ENCODE data around the gene SDK2. TPM values are rescaled to one million over a fixed set of nuclear protein-coding genes. Genes with fewer than 3 reads are reported as not detected.

SDK2 gene
- total RNA-seq, 1 donor from 2014 or later, result 12.3 TPM

GRCh38 chr17:73498886-73499554, 145.2 kb downstream of the SDK2 start:
- TF ChIP-seq, protein P1, sequence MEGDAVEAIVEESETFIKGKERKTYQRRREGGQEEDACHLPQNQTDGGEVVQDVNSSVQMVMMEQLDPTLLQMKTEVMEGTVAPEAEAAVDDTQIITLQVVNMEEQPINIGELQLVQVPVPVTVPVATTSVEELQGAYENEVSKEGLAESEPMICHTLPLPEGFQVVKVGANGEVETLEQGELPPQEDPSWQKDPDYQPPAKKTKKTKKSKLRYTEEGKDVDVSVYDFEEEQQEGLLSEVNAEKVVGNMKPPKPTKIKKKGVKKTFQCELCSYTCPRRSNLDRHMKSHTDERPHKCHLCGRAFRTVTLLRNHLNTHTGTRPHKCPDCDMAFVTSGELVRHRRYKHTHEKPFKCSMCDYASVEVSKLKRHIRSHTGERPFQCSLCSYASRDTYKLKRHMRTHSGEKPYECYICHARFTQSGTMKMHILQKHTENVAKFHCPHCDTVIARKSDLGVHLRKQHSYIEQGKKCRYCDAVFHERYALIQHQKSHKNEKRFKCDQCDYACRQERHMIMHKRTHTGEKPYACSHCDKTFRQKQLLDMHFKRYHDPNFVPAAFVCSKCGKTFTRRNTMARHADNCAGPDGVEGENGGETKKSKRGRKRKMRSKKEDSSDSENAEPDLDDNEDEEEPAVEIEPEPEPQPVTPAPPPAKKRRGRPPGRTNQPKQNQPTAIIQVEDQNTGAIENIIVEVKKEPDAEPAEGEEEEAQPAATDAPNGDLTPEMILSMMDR (IDR thresholded peaks at IDR 0.05; ENCODE audit: partially characterized antibody, unreplicated experiment), result no peak
- Mint-ChIP-seq H3K36me3 (ENCODE audit: unreplicated experiment) (peaks cover 12% of the 10 kb centered on the region), H3K4me3 (ENCODE audit: unreplicated experiment) (no peak overlapping the region), H3K4me1 (ENCODE audit: low read depth, unreplicated experiment) (peaks cover 17% of the 10 kb centered on the region), H3K27me3 (ENCODE audit: unreplicated experiment) (peaks cover 17% of the 10 kb centered on the region), H3K27ac (ENCODE audit: unreplicated experiment) (peak overlapping the region; percentile 5), H3K9me3 (ENCODE audit: unreplicated experiment) (peaks cover 10% of the 10 kb centered on the region)
- DNase-seq, result no peak

DNA sequence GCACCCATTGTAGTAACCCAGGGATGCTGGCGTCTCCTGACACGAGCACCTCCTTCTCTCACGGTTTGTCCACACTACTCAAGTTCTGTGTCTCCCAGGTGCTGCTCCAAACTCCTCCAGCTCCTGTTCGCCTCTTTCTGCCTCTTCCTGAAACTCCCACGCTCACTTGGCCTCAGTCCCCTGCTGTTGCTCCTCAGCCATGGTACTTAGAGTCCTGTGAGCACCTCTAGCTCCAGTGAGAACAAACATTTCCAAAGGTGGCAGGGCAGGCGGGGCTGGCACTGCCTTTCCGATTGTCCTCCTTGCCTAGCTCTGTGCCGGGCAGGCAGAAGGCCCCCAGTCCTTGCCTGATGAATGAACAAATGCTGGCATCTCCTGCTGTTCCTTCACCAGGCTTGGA, 146.1 kb downstream of the SDK2 start:
- Mint-ChIP-seq H3K4me1 (ENCODE audit: low read depth, unreplicated experiment) (peaks cover 25% of the 10 kb centered on the region), H3K27ac (ENCODE audit: unreplicated experiment) (no peak overlapping the region), H3K4me3 (ENCODE audit: unreplicated experiment) (no peak overlapping the region), H3K9me3 (ENCODE audit: unreplicated experiment) (peaks cover 15% of the 10 kb centered on the region), H3K27me3 (ENCODE audit: unreplicated experiment) (peaks cover 23% of the 10 kb centered on the region), H3K36me3 (ENCODE audit: unreplicated experiment) (peaks cover 9% of the 10 kb centered on the region)
- TF ChIP-seq, protein P1 (IDR thresholded peaks at IDR 0.05; ENCODE audit: partially characterized antibody, unreplicated experiment), result no peak
- DNase-seq, result no peak

GRCh38 chr17:73497721-73498120, 146.5 kb downstream of the SDK2 start:
- H3K36me3 Mint-ChIP-seq (ENCODE audit: unreplicated experiment), result peaks cover 7% of the 10 kb centered on the region
- H3K4me3 Mint-ChIP-seq (ENCODE audit: unreplicated experiment), result no peak overlapping the region
- H3K9me3 Mint-ChIP-seq (ENCODE audit: unreplicated experiment), result peaks cover 19% of the 10 kb centered on the region
- peaks cover 21% of the 10 kb centered on the region for H3K27me3 Mint-ChIP-seq (ENCODE audit: unreplicated experiment)
- H3K27ac Mint-ChIP-seq (ENCODE audit: unreplicated experiment), result no peak overlapping the region
- TF ChIP-seq, protein P1 (IDR thresholded peaks at IDR 0.05; ENCODE audit: partially characterized antibody, unreplicated experiment), result no peak
- no peak for DNase-seq
- H3K4me1 Mint-ChIP-seq (ENCODE audit: low read depth, unreplicated experiment), result peaks cover 27% of the 10 kb centered on the region

DNA sequence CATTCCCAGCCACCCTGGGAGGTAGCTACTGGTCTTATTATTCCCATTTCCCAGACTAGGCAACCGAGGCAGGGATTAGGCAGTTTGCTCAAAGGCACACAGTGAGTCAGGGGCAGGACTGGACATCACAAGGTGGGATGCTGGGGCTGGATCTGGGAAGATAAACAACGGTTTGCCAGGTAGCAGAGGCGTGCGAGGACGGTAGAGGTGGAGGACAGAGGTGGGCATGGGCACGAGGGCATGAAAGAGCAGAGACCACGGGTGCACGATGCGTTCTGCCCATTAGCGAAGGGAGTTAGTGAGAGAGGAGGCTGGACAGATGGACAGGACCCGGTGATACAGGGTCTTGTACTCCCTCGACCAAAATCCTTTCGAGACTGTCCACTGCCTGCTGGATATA, 148.0 kb downstream of the SDK2 start:
- H3K4me3 Mint-ChIP-seq (ENCODE audit: unreplicated experiment), result no peak overlapping the region

GRCh38 chr17:73495641-73496040, 148.6 kb downstream of the SDK2 start:
- TF ChIP-seq, protein P1 (IDR thresholded peaks at IDR 0.05; ENCODE audit: partially characterized antibody, unreplicated experiment), result no peak
- Mint-ChIP-seq H3K27me3 (ENCODE audit: unreplicated experiment) (peaks cover 16% of the 10 kb centered on the region), H3K27ac (ENCODE audit: unreplicated experiment) (peak overlapping the region; percentile 64), H3K4me1 (ENCODE audit: low read depth, unreplicated experiment) (peaks cover 38% of the 10 kb centered on the region), H3K9me3 (ENCODE audit: unreplicated experiment) (peaks cover 23% of the 10 kb centered on the region), H3K36me3 (ENCODE audit: unreplicated experiment) (peaks cover 7% of the 10 kb centered on the region), H3K4me3 (ENCODE audit: unreplicated experiment) (peak overlapping the region; percentile 78)
- no peak for DNase-seq

More for the DNA sequence above, 148.0 kb downstream of the SDK2 start:
- Mint-ChIP-seq H3K36me3 (ENCODE audit: unreplicated experiment) (peaks cover 7% of the 10 kb centered on the region), H3K27me3 (ENCODE audit: unreplicated experiment) (peaks cover 19% of the 10 kb centered on the region), H3K27ac (ENCODE audit: unreplicated experiment) (peak overlapping the region; percentile 46), H3K4me1 (ENCODE audit: low read depth, unreplicated experiment) (peaks cover 38% of the 10 kb centered on the region), H3K9me3 (ENCODE audit: unreplicated experiment) (peaks cover 22% of the 10 kb centered on the region)
- TF ChIP-seq, protein P1 (IDR thresholded peaks at IDR 0.05; ENCODE audit: partially characterized antibody, unreplicated experiment), result no peak
- DNase-seq, result no peak

Measured in glutamatergic neuron (in vitro differentiated cells).